NOMO-1 treated with dmso at 0.1 percent for 144 hours (cell line): ENCODE results near the gene MRM2.

ENCODE experiments used
- DNase-seq: peaks from one replicate; lab custom pipeline; 2025; ENCODE audit not compliant: unreplicated experiment; lab: John Stamatoyannopoulos, UW

MRM2 gene

DNA sequence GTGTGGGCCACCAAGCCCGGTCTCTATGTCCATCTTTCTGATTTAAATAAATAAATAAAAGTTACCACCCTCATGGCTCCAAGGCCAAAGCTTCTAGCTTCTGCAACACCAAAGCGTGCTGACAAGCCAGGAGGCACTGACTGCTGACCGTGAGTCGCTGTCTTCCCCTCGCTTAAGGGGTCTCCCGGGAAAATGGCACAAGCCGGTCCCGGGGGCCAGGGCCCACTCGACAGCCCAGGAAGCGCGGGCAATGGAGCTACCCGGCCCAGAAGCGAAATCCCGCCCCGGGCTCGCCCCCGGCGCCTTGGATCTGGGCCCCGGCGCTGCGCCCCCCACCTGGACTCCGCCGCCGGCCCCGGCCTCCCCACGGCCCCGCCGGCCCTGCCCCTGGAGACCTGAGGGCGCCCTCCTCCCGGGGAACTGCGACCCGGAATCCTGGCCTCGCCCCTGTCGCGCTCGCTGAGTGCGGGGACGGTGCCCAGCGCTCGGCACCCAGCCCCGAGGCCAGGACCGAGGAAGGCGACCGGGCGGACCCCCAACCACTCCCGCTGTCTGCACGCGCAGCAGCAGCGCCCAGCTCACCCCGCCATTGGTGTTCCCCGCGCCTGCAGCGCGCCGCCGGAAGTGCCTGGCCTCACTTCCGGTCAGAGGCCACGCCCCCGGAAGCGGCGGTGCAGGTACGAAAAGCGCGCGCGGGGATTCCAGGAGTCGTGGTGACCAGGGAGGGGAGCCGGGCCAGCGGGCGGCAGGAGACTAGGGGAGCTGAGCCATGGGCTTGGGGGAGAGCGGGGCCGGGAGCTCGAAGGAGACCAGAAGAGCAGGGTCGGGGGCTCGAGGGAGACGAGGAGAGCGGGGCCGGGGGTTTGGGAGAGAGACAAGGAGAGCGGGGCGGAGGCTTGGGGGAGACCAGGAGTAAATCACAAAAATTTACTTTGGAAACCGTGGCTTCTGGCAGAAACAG, at the start of gene MRM2, which contains the start of gene NUDT1:
TSS of gene MRM2 (minus strand) at position 626 of the 961 bp plus-strand sequence. CDS start at position 590, 36 bp downstream.
TSS of gene NUDT1 (plus strand) at position 647 of the 961 bp plus-strand sequence. CDS start 2,349 bp downstream, outside the sequence.
- peak; percentile 53 for DNase-seq

DNA sequence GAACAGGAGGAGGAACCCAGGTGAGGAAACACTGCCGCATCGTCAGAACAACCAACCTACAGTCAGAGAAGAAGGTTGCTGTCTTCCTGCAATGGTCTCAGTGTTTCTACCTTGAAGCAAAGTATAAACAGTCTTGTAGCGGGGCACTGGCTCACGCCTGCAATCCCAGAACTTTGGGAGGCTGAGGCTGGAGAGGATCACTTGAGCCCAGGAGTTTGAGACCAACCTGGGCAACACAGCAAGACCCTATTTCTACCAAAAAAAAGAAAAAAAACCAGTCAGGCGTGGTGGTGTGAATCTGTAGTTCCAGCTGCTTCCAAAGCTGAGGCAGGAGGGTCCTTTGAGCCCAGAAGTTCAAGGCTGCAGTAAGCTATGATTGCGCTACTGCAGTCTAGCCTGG, 48.9 kb upstream of the MRM2 start:
- no peak for DNase-seq

GRCh38 chr7:2289621-2290020, 47.6 kb upstream of the MRM2 start:
- DNase-seq: no peak

DNA sequence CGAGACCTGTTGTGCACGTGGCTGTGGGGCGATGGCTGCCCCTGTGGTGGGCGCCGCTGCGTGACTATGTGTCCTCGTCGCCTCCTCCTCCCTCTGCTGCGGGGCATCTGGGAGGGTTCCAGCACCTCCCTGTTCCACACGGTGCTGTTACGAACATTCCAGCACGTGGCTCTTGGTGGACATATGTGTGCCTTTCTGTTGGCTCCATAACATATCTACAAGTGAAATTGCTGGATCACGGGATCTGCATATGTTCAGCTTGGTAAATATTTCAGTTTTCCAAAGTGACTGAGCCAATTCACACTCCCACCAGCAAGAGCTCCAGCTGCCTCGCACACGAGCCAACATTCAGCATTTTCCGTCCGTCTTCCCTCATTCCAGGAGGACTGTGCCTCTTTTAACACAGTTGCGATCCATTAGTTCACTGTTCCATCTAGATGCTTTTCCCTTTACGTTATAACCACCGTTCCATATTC, 47.1 kb upstream of the MRM2 start:
- no peak for DNase-seq

DNA sequence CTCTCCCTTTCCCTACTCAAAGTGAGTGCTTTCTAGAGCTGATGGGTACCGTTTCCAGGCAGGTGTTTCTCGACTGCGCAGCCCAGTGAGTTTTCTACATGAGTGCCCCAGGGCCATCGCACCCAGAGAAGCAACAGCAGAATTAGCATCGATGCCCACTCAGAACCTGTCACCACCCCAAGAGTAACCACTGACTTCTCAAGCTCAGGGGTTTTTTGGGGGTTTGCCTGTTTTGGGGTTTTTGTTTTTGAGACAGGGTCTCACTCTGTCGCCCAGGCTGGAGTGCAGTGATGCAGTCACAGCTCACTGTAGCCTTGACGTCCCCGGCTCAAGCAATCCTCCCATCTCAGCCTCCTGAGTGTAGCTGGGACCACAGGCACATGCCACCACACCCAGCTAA, 46.5 kb upstream of the MRM2 start:
- no peak for DNase-seq

- DNase-seq: no peak
Observed at GRCh38 chr7:2287745-2288144, 45.7 kb upstream of the MRM2 start.

DNA sequence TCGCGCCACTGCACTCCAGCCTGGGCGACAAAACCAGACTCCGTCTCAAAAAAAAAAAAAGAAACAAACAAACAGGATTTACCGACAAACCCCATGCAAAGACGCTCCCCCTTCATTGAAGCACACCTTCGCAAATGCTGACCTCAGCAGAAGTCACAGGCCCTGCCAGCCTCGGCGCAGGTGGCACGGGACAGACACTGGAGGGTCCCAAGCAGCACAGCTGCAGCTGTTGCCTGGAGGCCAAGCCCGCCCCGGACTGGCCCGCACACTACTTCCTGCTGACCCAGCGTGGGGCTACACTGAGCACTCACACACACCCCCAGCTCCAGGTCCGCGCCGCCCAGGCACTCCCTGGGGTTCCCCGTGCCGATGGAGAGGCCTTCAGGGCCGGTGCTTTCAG, 41.1 kb upstream of the MRM2 start:
- DNase-seq: no peak

DNA sequence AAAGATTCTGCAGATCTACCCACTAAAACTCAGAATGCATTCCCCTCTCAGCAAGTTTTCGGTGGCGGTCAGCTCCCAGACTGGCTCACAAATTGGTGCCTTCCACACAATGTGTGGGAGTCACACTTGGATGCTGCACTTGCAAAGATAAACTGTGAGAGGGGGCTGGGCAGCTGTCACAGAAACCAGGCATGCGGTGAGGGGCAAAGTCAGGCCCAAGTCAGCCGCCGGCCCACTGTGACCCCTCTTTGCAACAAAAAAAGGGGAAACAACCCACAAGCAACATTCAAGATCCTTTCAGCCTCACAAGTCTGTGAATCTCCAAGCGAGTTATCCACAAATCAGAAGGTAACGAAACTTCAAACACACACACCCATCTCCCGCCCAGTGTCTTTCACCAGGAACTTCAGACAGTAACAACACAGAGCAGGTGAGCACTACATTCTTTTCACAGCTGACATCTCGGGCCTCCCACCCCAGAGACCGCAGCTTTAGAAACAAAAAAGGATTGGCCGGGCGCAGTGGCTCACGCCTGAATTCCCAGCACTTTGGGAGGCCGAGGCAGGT, 40.3 kb upstream of the MRM2 start:
- DNase-seq: no peak

- no peak for DNase-seq
Observed at GRCh38 chr7:2281541-2281940, 39.5 kb upstream of the MRM2 start.

DNA sequence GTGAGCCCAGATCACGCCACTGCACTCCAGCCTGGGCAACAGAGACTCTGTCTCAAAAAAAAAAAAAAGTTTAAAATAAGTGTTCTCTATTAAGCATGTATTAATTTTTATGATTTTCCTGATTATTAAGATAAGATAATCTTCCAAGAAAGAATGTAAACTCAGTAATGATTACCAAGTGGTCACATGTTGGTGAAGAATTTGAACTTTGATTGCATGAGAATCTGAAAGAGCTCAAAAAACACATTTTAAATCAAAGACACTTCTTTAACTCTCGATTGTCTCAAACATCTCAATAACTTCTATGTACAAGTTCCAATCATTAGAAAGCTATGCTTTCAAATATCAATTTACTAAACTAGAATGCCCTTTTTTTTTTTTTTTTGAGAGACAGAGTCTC, 38.4 kb upstream of the MRM2 start:
- DNase-seq: no peak

DNA sequence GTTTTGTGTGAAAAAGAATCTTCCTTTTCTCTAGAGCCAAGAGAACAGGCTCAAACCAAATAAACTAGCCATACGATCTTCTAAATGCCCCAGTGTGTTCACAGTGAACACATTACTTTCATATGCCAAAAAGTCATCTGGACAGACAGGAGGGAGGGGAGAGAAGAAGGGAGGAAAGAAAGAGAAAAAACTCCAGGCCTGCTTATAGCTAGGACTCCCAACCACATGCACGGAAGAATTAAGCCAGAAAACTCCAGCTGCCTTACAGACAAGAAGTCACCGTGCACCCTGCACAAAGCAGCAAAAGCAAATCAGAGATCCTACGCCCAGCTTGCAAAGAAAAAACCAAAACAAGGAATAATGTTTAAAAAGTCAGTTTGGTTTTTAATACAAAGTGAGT, 37.9 kb upstream of the MRM2 start:
- DNase-seq: no peak

DNA sequence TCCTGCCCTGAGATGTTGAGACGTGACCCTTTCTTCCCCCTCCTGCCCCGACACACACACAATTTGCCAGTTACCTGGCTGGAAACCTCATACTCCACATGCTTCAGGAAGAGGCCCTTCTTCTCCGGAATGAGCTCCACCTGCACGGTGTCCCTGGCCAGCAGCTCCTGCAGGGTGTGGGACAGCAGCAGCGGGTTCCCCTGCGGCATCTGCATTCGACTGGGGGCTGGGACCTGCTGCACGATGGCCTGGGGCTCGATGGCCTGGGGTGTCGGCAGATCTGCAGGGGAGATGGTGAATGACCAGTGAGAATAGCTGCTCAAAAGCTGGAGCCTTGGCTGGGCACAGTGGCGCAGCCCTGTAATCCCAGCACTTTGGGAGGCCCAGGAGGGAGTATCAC, 36.0 kb upstream of the MRM2 start:
- no peak for DNase-seq

DNA sequence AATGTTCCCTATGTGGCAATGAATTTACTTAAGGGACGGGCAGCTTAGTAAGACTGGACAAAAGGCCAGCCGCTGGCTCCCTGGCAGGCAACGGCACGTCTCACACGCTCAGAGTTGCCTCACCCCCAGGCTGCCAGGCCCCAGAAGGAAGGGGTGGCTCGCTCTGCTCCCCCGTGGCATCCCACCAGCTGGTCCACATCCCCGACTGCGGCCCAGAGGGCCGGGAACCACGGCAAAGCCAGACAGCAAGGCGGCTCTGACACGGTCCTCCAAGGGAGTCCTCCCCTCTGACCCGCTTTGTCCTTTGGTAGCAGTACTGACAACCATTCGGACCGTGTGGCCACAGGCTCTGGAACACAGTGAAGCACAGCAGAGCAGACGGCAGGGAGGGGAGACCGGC, 34.1 kb upstream of the MRM2 start:
- no peak for DNase-seq

DNA sequence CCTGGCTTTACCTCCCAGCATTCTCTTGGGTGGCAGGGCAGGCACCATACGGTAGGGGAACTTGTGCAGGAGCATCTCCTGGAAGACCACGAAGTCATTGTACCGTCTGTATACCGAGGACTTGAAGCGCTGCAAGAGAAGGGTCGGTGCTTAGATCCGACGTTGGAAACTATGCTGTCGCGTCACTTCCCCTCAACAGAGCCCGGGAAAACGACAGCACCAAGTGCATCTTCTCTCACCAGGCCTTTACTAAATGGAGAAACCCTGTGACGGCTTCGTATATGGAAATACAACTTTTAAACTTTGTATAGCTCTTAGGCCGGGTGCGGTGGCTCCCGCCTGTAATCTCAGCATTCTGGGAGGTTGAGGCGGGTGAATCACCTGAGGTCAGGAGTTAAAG, 33.1 kb upstream of the MRM2 start:
- no peak for DNase-seq

- no peak for DNase-seq
Observed at GRCh38 chr7:2274666-2275065, 32.7 kb upstream of the MRM2 start.

DNA sequence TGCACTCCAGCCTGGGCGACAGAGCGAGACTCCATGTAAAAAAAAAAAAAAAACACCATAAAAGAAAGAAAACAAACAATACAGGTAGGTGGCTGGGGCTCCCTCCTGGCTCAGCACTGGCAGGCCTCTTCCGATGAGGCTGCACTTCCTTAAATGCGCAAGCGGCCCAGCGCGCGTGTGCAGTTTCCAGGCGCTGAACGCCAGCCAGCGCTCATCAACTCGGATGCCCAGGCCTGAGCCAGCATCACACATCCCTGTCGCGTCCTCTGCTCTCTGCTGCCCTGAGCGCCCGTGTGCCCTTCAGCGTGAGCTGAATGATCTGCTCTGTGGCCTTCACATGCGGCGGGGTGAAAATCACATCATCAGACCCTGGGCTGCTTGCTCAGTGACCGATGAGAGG, 31.9 kb upstream of the MRM2 start:
- DNase-seq: no peak

DNA sequence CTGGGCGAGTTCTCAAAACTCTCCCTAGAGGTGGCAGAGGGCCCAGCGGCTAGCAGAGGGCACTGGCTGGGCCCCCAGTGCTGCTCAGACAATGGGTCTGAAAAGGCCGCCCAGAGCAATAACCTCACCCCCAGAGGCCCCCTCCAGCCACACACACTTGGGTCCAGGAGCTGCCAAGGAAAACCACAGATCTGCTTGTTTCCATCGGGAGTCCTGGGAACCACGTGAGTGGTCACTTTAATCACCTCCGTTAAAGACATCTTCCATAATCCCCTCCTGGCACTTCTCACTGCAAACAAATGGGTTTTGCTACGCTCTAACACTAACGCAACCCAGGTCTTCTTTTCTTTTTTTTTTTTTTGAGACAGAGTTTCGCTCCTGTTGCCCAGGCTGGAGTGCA, 30.0 kb upstream of the MRM2 start:
- no peak for DNase-seq

- no peak for DNase-seq
Observed at GRCh38 chr7:2271273-2272026, 29.4 kb upstream of the MRM2 start.

- no peak for DNase-seq
Observed at GRCh38 chr7:2270495-2270894, 28.5 kb upstream of the MRM2 start.

DNA sequence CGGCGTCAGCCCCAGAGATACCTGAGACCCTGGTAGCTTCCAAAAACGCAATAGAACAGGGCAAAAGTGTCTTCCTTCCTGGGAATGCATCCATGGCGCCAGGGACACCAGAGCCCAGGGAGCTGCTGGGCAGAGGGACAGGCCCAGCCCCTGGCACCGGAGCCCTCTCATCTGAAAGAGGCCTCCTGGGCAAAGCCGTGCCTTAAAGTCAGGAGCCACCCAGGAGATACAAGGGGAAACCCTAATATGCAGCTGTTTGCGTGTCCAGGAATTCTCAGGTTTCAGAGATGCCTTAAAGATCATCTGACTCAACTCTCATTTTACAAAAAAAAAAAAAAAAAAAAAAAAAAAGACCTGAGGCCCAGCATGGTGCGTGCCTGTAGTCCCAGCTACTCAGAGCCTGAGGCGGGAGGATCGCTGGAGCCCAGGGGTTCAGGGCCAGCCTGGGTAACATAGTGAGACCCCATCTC, 28.0 kb upstream of the MRM2 start:
- no peak for DNase-seq
